Measurements from ENCODE around the gene SERPINA4.

DNA sequence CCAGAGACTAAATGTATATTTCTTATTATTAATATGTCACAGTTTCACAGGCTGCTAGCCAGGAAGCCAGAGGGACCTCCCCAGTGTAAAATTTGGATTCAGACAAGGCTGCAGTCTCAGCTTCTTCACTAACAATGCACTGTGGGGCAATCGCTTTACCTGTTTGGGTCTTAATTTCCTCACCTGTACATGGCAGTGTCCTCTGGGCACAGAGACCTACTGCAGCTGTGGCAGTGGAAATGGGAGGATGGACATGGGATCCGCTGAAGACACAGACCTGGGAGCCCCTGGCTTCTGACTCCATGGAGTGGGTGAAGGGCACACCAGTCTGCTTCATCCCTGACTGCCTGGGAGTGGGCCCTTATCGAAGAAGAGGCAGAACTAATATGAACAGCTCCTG, 13.1 kb downstream of the SERPINA4 start:
- TF ChIP-seq ZNF133 (tag by site-specific recombination; IDR thresholded peaks at IDR 0.05) (no peak), KLF8 (tag by site-specific recombination; IDR thresholded peaks at IDR 0.05) (no peak), ZNF707 (tag by site-specific recombination; IDR thresholded peaks at IDR 0.05) (no peak), KLF9 (tag by site-specific recombination; IDR thresholded peaks at IDR 0.05; ENCODE audit: low read depth) (no peak), ZFP37 (tag by site-specific recombination; IDR thresholded peaks at IDR 0.05) (no peak), SCRT1 (tag by site-specific recombination; IDR thresholded peaks at IDR 0.05; ENCODE audit: borderline replicate concordance) (no peak), ZNF121 (tag by site-specific recombination; IDR thresholded peaks at IDR 0.05) (no peak), ZNF426 (tag by site-specific recombination; IDR thresholded peaks at IDR 0.05) (no peak), ZNF776 (tag by site-specific recombination; IDR thresholded peaks at IDR 0.05; ENCODE audit: borderline replicate concordance) (no peak)
- TF ChIP-seq, protein P1, sequence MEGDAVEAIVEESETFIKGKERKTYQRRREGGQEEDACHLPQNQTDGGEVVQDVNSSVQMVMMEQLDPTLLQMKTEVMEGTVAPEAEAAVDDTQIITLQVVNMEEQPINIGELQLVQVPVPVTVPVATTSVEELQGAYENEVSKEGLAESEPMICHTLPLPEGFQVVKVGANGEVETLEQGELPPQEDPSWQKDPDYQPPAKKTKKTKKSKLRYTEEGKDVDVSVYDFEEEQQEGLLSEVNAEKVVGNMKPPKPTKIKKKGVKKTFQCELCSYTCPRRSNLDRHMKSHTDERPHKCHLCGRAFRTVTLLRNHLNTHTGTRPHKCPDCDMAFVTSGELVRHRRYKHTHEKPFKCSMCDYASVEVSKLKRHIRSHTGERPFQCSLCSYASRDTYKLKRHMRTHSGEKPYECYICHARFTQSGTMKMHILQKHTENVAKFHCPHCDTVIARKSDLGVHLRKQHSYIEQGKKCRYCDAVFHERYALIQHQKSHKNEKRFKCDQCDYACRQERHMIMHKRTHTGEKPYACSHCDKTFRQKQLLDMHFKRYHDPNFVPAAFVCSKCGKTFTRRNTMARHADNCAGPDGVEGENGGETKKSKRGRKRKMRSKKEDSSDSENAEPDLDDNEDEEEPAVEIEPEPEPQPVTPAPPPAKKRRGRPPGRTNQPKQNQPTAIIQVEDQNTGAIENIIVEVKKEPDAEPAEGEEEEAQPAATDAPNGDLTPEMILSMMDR (tag by site-specific recombination; IDR thresholded peaks at IDR 0.05), result no peak
- TF ChIP-seq, protein P2, sequence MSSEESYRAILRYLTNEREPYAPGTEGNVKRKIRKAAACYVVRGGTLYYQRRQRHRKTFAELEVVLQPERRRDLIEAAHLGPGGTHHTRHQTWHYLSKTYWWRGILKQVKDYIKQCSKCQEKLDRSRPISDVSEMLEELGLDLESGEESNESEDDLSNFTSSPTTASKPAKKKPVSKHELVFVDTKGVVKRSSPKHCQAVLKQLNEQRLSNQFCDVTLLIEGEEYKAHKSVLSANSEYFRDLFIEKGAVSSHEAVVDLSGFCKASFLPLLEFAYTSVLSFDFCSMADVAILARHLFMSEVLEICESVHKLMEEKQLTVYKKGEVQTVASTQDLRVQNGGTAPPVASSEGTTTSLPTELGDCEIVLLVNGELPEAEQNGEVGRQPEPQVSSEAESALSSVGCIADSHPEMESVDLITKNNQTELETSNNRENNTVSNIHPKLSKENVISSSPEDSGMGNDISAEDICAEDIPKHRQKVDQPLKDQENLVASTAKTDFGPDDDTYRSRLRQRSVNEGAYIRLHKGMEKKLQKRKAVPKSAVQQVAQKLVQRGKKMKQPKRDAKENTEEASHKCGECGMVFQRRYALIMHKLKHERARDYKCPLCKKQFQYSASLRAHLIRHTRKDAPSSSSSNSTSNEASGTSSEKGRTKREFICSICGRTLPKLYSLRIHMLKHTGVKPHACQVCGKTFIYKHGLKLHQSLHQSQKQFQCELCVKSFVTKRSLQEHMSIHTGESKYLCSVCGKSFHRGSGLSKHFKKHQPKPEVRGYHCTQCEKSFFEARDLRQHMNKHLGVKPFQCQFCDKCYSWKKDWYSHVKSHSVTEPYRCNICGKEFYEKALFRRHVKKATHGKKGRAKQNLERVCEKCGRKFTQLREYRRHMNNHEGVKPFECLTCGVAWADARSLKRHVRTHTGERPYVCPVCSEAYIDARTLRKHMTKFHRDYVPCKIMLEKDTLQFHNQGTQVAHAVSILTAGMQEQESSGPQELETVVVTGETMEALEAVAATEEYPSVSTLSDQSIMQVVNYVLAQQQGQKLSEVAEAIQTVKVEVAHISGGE (tag by site-specific recombination; conservative IDR thresholded peaks at IDR 0.05; ENCODE audit: low read depth), result no peak
- TF ChIP-seq, protein P3, sequence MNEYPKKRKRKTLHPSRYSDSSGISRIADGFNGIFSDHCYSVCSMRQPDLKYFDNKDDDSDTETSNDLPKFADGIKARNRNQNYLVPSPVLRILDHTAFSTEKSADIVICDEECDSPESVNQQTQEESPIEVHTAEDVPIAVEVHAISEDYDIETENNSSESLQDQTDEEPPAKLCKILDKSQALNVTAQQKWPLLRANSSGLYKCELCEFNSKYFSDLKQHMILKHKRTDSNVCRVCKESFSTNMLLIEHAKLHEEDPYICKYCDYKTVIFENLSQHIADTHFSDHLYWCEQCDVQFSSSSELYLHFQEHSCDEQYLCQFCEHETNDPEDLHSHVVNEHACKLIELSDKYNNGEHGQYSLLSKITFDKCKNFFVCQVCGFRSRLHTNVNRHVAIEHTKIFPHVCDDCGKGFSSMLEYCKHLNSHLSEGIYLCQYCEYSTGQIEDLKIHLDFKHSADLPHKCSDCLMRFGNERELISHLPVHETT (tag by site-specific recombination; IDR thresholded peaks at IDR 0.05), result no peak

All from HEK293 (cell line).